ENCODE measurements around the gene NRARP. TPM values are rescaled to one million over a fixed set of nuclear protein-coding genes. Genes with fewer than 3 reads are reported as not detected.

NRARP gene
- total and polyA plus RNA-seq, 2 of the 13 experiments (the other 11 are each of a cell fraction or from before 2014, with no cell fraction given), result 0.22 to 0.46 TPM

DNA sequence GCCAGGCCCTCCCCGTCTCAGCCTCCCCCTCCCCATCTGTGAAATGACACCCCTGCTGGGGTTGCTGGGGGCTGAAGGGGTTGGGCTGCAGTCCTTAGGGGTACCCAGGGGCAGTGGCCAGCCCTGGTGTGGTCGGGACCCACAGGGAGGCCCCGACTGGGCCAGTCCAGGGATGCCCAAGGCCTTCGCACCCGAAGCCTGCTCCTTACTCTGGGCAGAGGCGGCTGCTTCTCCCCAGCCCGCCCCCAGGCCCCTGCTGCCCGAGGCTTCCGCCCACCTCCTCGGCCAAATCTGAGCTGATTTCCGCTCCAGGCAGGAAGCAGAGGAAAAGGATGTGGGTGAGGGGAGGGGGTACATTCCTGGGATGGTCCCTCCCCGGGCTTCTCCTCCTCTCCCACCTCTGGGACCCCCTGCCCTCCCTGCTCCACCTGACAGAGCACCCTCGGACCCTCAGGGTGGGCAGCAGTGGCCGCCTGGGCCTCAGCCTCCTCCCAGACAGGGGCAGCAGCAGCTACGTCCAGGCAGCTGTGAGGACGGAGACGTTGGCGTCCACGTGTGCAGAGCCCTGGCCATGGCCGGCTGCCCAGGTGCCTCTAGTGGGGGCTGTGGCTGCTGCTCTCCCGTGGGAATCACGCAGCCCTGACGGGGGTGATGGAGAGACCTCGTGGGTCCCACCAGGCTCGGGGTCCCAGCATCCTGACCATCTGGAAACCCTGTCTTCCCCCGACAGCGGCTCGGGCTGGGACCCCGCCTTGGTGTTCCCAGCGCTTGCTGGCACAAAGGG lies 4.2 kb upstream of the NRARP start (continued):
- TF ChIP-seq, protein P1, sequence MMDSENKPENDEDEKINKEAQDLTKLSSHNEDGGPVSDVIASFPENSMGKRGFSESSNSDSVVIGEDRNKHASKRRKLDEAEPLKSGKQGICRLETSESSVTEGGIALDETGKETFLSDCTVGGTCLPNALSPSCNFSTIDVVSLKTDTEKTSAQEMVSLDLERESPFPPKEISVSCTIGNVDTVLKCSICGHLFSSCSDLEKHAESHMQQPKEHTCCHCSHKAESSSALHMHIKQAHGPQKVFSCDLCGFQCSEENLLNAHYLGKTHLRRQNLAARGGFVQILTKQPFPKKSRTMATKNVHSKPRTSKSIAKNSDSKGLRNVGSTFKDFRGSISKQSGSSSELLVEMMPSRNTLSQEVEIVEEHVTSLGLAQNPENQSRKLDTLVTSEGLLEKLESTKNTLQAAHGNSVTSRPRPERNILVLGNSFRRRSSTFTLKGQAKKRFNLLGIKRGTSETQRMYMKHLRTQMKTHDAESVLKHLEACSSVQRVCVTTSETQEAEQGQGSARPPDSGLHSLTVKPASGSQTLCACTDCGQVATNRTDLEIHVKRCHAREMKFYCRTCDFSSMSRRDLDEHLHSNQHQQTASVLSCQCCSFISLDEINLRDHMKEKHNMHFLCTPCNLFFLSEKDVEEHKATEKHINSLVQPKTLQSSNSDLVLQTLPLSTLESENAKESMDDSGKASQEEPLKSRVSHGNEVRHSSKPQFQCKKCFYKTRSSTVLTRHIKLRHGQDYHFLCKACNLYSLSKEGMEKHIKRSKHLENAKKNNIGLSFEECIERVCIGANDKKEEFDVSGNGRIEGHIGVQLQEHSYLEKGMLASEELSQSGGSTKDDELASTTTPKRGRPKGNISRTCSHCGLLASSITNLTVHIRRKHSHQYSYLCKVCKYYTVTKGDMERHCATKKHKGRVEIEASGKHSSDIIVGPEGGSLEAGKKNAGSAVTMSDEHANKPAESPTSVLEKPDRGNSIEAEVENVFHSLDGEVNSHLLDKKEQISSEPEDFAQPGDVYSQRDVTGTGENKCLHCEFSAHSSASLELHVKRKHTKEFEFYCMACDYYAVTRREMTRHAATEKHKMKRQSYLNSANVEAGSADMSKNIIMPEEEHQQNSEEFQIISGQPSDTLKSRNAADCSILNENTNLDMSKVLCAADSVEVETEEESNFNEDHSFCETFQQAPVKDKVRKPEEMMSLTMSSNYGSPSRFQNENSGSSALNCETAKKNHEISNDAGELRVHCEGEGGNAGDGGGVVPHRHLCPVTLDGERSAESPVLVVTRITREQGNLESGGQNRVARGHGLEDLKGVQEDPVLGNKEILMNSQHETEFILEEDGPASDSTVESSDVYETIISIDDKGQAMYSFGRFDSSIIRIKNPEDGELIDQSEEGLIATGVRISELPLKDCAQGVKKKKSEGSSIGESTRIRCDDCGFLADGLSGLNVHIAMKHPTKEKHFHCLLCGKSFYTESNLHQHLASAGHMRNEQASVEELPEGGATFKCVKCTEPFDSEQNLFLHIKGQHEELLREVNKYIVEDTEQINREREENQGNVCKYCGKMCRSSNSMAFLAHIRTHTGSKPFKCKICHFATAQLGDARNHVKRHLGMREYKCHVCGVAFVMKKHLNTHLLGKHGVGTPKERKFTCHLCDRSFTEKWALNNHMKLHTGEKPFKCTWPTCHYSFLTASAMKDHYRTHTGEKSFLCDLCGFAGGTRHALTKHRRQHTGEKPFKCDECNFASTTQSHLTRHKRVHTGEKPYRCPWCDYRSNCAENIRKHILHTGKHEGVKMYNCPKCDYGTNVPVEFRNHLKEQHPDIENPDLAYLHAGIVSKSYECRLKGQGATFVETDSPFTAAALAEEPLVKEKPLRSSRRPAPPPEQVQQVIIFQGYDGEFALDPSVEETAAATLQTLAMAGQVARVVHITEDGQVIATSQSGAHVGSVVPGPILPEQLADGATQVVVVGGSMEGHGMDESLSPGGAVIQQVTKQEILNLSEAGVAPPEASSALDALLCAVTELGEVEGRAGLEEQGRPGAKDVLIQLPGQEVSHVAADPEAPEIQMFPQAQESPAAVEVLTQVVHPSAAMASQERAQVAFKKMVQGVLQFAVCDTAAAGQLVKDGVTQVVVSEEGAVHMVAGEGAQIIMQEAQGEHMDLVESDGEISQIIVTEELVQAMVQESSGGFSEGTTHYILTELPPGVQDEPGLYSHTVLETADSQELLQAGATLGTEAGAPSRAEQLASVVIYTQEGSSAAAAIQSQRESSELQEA (CRISPR knock-in tag; IDR thresholded peaks at IDR 0.05; ENCODE audit: not compliant biosample characterization), result no peak
- TF ChIP-seq ATF1 (CRISPR knock-in tag; IDR thresholded peaks at IDR 0.05) (no peak), ZNF292 (CRISPR knock-in tag; IDR thresholded peaks at IDR 0.05; ENCODE audit: borderline replicate concordance, low read depth) (no peak), ZNF777 (CRISPR knock-in tag; IDR thresholded peaks at IDR 0.05) (no peak), ZSCAN31 (CRISPR knock-in tag; IDR thresholded peaks at IDR 0.05; ENCODE audit: low read depth) (no peak)
- TF ChIP-seq, protein P2, sequence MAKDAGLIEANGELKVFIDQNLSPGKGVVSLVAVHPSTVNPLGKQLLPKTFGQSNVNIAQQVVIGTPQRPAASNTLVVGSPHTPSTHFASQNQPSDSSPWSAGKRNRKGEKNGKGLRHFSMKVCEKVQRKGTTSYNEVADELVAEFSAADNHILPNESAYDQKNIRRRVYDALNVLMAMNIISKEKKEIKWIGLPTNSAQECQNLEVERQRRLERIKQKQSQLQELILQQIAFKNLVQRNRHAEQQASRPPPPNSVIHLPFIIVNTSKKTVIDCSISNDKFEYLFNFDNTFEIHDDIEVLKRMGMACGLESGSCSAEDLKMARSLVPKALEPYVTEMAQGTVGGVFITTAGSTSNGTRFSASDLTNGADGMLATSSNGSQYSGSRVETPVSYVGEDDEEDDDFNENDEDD (CRISPR knock-in tag; IDR thresholded peaks at IDR 0.05; ENCODE audit: borderline replicate concordance), result no peak
- TF ChIP-seq, protein P3, sequence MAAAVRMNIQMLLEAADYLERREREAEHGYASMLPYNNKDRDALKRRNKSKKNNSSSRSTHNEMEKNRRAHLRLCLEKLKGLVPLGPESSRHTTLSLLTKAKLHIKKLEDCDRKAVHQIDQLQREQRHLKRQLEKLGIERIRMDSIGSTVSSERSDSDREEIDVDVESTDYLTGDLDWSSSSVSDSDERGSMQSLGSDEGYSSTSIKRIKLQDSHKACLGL (CRISPR knock-in tag; IDR thresholded peaks at IDR 0.05), result no peak
